Mucosa of gallbladder (tissue), 1 donor: ENCODE results near the gene DIPK1B. TPM values are rescaled to one million over a fixed set of nuclear protein-coding genes. Genes with fewer than 3 reads are reported as not detected.

Experiments
- DNase-seq: peaks from one replicate; pipeline ENCODE4 v3.0.0-alpha.2; 2020; ENCODE audit warnings: low spot score
- total RNA-seq: library from RNA; stranded (reverse); gene quantifications from one replicate; pipeline ENCODE4 v1.2.1, GENCODE V29; 2021
- donor health status: DM: no; HTN: no; CAD: no.

Gene DIPK1B
- total RNA-seq, 1 donor from 2014 or later: 8.8 TPM

- no peak for DNase-seq
Observed at GRCh38 chr9:136738960-136739359, 26.6 kb downstream of the DIPK1B start.

- DNase-seq: no peak
Observed at GRCh38 chr9:136739509-136739908, 27.1 kb downstream of the DIPK1B start.

GRCh38 chr9:136740069-136740468, 27.7 kb downstream of the DIPK1B start:
- DNase-seq: no peak

- no peak for DNase-seq
Observed at GRCh38 chr9:136740491-136740890, 28.1 kb downstream of the DIPK1B start.

GRCh38 chr9:136740971-136741882, 28.9 kb downstream of the DIPK1B start:
- no peak for DNase-seq

GRCh38 chr9:136741883-136742571, 29.7 kb downstream of the DIPK1B start:
- DNase-seq: no peak

- DNase-seq: no peak
Observed at GRCh38 chr9:136742591-136743391, 30.4 kb downstream of the DIPK1B start, which contains the start of gene LCN10. Gene LCN10, minus strand, starts transcription at chr9:136742940. Its CDS starts 37 bp downstream, at chr9:136742903.

- DNase-seq: no peak
Observed at GRCh38 chr9:136743639-136744211, 31.4 kb downstream of the DIPK1B start.

- DNase-seq: no peak
Observed at GRCh38 chr9:136744773-136745172, 32.4 kb downstream of the DIPK1B start.

- no peak for DNase-seq
Observed at GRCh38 chr9:136745389-136746154, 33.2 kb downstream of the DIPK1B start.

GRCh38 chr9:136746155-136746490, 33.8 kb downstream of the DIPK1B start:
- no peak for DNase-seq

- DNase-seq: no peak
Observed at GRCh38 chr9:136746621-136747020, 34.2 kb downstream of the DIPK1B start.

- DNase-seq: no peak
Observed at GRCh38 chr9:136747161-136748060, 35.0 kb downstream of the DIPK1B start.

- DNase-seq: no peak
Observed at GRCh38 chr9:136748201-136748600, 35.8 kb downstream of the DIPK1B start, which contains the start of gene LCN6. Gene LCN6, minus strand, starts transcription at chr9:136748525. Its CDS starts 42 bp downstream, at chr9:136748483.

- DNase-seq: no peak
Observed at GRCh38 chr9:136748666-136749611, 36.6 kb downstream of the DIPK1B start.

- DNase-seq: no peak
Observed at GRCh38 chr9:136750526-136750925, 38.2 kb downstream of the DIPK1B start.

GRCh38 chr9:136751244-136751643, 38.9 kb downstream of the DIPK1B start:
- DNase-seq: no peak

GRCh38 chr9:136751814-136752213, 39.4 kb downstream of the DIPK1B start:
- no peak for DNase-seq
